ENCODE data around the gene ORC2.

DNA sequence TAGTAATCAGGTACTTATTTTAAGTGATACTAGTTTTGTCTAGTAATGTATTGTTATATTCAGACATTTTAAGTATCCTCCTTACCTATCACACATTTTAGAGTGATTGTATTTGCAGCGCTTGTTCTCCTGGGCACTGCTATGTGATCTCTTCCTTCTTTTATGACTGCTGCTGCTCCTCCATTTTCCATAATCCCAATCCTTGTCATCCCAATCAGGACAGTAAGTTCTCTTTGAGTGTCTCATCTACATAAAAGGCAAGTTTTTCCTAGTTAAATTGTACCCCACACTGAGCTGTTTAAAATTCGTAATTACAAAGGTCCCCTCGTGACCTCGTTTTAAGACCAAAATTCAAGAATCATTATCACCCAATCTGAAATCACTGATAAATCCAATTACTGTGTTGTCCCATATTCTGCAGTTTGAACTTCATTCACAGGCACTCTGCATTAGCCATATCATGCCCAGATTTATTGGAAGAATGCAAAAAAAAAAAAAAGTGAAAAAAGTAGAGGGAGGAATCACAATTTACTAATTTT lies 101.8 kb downstream of the ORC2 start:
- TF ChIP-seq, protein P1, sequence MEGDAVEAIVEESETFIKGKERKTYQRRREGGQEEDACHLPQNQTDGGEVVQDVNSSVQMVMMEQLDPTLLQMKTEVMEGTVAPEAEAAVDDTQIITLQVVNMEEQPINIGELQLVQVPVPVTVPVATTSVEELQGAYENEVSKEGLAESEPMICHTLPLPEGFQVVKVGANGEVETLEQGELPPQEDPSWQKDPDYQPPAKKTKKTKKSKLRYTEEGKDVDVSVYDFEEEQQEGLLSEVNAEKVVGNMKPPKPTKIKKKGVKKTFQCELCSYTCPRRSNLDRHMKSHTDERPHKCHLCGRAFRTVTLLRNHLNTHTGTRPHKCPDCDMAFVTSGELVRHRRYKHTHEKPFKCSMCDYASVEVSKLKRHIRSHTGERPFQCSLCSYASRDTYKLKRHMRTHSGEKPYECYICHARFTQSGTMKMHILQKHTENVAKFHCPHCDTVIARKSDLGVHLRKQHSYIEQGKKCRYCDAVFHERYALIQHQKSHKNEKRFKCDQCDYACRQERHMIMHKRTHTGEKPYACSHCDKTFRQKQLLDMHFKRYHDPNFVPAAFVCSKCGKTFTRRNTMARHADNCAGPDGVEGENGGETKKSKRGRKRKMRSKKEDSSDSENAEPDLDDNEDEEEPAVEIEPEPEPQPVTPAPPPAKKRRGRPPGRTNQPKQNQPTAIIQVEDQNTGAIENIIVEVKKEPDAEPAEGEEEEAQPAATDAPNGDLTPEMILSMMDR (IDR thresholded peaks at IDR 0.05): no peak
- no peak for TF ChIP-seq POLR2A (IDR thresholded peaks at IDR 0.05)
